CD4-positive, alpha-beta T cell treated with Interferon gamma for 1 hour (primary cell): ENCODE measurements around the gene ADAMTS10.
"Not testable (repeated sequence)": the region's sequence is repeated elsewhere in the genome, so short reads cannot be mapped to it uniquely, and the experiment has no call there.

Source experiments
- DNase-seq: peaks from one replicate; pipeline ENCODE4 v3.0.0-alpha.2; 2020

ADAMTS10 gene

GRCh38 chr19:8557642-8558238 lies 52.8 kb downstream of the ADAMTS10 start:
- DNase-seq = no peak

- DNase-seq = not testable (repeated sequence)
Observed at GRCh38 chr19:8553729-8554128, 56.8 kb downstream of the ADAMTS10 start.

DNA sequence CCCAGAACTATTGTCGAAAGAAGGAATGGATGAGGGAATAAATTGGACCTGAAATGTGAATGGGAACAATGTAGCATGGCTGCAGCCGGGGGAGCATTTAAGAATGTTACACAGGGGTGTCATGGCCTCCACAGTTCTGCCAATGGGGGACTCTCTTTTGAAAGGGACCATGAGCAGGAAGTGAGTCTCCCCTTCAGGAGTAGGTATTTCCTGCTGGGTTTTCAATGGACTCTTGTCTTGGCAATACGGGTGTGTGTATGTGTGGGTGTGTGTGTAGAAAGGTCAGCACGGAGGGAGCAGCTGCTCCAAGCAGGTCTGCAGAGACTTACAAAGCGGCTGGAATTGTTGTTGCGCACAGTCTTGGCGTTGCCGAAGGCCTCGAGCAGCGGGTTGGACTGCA lies 57.7 kb downstream of the ADAMTS10 start:
- DNase-seq = no peak

- DNase-seq = no peak
Observed at GRCh38 chr19:8550070-8550469, 60.4 kb downstream of the ADAMTS10 start.

- no peak for DNase-seq
Observed at GRCh38 chr19:8545743-8546142, 64.8 kb downstream of the ADAMTS10 start.

DNA sequence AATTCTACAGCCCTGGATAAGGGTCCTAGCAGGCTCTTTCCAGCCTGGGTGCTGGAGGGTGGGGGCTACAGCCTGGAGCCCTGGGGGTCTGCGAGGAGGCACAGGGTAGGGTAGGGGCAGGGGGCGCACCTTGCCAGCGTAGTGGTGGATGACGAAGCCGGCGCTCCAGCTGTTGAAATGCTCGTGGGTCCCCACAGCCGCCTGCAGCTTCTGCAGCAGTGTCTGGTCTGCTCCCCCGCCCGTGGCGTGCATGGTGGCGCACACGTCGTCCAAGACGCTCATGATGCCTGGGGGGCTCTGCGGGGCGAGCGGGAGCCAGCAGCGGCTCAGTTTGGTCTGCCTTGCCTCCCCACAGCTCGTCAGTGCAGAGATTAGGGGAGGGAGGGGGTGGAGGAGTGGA lies 66.3 kb downstream of the ADAMTS10 start:
- no peak for DNase-seq

DNA sequence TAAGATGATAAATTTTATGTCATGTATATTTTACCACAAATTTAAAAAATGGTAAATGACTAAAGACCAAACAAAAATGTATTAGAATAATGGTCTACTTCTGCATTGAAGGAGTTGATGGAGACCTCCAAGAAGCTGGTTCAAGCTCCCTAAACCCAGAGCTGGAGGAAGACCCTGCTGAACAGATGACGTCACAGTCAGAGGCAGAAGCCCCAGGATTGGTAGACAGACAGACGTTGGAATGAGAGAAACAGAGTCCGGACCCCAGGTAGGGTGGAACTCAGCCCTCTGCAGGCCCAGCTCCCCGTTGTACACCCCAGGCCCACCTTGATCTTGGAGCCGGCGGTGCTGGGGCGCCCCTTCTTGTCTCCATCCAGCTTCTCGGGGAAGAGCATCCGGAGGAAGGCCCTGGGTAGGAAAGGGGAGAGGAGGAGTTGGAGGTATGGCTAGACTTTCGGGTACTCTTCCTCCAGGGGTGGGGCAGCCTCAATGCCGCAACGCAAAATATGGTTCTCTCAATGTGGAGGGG lies 70.8 kb downstream of the ADAMTS10 start:
- DNase-seq = no peak

DNA sequence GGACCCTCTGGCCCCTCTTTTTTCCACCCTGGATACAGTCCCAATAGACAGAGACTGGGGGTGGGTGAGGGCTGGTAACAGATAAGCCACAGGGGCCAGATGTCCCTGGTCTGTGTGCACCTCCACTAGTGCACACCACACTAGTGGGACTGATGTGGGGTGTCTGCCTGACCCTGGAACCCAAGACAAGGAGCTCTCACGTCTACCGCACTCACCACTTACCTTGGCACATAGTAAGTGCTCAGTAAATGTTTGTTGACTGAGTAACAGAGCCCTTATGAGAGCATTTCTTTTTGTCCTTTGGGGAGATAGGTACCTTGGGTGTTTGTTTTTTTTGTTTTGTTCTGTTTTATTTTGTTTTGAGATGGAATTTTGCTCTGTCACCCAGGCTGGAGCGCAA lies 73.4 kb downstream of the ADAMTS10 start:
- DNase-seq = no peak

DNA sequence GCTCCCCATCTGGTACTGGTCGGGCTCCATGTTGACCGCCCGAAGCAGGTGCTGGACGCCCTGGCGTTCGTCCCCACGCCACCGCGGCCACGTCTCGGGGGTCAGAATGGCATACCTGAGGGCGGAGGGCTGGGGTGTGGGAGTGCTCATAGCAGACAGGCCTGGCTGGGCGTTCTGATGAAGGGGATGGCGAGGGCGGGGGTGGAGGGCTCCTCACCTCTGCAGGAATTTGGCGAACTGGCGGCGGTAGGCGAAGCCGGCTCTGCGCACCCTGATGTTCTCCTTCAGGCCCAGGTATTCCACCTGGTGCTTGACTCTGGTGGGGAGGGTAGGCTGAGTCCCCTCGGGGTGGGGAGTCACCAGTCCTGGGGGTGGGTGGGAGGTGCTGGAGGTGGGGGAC lies 74.2 kb downstream of the ADAMTS10 start:
- DNase-seq = no peak

- no peak for DNase-seq
Observed at GRCh38 chr19:8532225-8532624, 78.3 kb downstream of the ADAMTS10 start.

DNA sequence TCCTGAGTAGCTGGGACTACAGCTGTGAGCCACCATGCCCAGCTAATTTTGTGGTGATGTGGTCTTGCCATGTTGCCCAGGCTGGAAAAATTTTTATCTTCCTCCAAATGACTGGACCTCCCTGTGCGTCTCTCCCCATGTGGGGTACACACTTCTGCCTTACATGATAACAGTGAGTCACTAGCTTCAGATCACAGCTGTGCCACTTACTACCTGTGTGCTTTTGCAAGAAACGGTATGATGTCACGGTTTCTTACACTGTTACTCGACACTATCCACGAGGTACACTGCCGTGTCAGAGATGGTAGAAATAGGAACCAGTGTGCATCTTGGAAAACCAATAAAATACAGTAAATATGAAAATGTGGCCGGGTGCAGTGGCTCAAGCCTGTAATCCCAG lies 79.0 kb downstream of the ADAMTS10 start:
- no peak for DNase-seq
